K562 (cell line): ENCODE data around the gene PRC1. TPM values are rescaled to one million over a fixed set of nuclear protein-coding genes. Genes with fewer than 3 reads are reported as not detected.

Source experiments
- ARNT ChIP-seq, 2 experiments: fragments of 450-650 bp; IDR thresholded peaks; 2 replicates each; pipeline ENCODE4 v1.6.1; 2016; ENCODE audit warnings: mild to moderate bottlenecking in 1 of 2
- ATF7 ChIP-seq: fragments of 450-650 bp; IDR thresholded peaks from 2 replicates; pipeline ENCODE4 v1.7.1; 2014; ENCODE audit warnings: mild to moderate bottlenecking, moderate library complexity
- CREB1 ChIP-seq, 2 experiments: sonication (generic) in 1 of 2; formaldehyde crosslinking in 1 of 2; IDR thresholded peaks; 2 replicates each; pipeline versions ENCODE4 v1.6.1 to v1.8.0; 2012 to 2022; ENCODE audit warnings: inconsistent platforms in 1 of 2, mild to moderate bottlenecking in 1 of 2, missing genetic modification reagents in 1 of 2, moderate library complexity in 1 of 2
- EGR1 ChIP-seq: fragments of 450-650 bp; conservative IDR thresholded peaks from 2 replicates; pipeline ENCODE4 v1.6.1; 2017; ENCODE audit warnings: mild to moderate bottlenecking
- ETV6 ChIP-seq, 3 experiments: fragments of 150-350 bp in 1 of 3; sonication (generic) in 1 of 3; formaldehyde crosslinking in 1 of 3; IDR thresholded peaks; 2 replicates each; pipeline versions ENCODE4 v1.6.1 to v1.8.0; 2014 to 2022; ENCODE audit warnings: borderline replicate concordance in 2 of 3, low read depth in 2 of 3, antibody characterized with exemption in 1 of 3, low read length in 1 of 3, mild to moderate bottlenecking in 1 of 3, missing genetic modification reagents in 1 of 3
- FOXK1 ChIP-seq: sonication (generic); formaldehyde crosslinking; IDR thresholded peaks from 2 replicates; pipeline ENCODE4 v1.8.0; 2022; ENCODE audit warnings: missing genetic modification reagents, mild to moderate bottlenecking, borderline replicate concordance
- GABPB2 ChIP-seq: fragments of 250-450 bp; sonication (Bioruptor Pico); conservative IDR thresholded peaks from 2 replicates; pipeline ENCODE4 v1.5.1; 2021; ENCODE audit warnings: mild to moderate bottlenecking
- HCFC1 ChIP-seq: IDR thresholded peaks from 2 replicates; pipeline ENCODE4 v1.6.1; 2012; ENCODE audit warnings: low read depth, low read length, improper control_type of control experiment
- NFRKB ChIP-seq: fragments of 450-650 bp; IDR thresholded peaks from 2 replicates; pipeline ENCODE4 v1.6.1; 2016; ENCODE audit warnings: low read depth
- NRF1 ChIP-seq, 2 experiments: fragments of 450-650 bp; IDR thresholded peaks in 1 of 2; conservative IDR thresholded peaks in 1 of 2; 2 replicates each; pipeline ENCODE4 v1.6.1; 2014; ENCODE audit warnings: mild to moderate bottlenecking in 2 of 2
- RB1 ChIP-seq: fragments of 450-650 bp; IDR thresholded peaks from 2 replicates; pipeline ENCODE4 v1.6.1; 2017; ENCODE audit warnings: low read depth, mild to moderate bottlenecking
- RREB1 ChIP-seq: fragments of 250-450 bp; sonication (Bioruptor Pico); IDR thresholded peaks from 2 replicates; pipeline ENCODE4 v1.4.0; 2020
- TOE1 ChIP-seq, 2 experiments: fragments of 450-650 bp in 1 of 2; sonication (generic) in 1 of 2; formaldehyde crosslinking in 1 of 2; IDR thresholded peaks; 2 replicates each; pipeline versions ENCODE4 v1.7.1 to v1.8.0; 2016 to 2022; ENCODE audit warnings: borderline replicate concordance in 2 of 2, mild to moderate bottlenecking in 2 of 2, antibody characterized with exemption in 1 of 2, inconsistent platforms in 1 of 2, low read depth in 1 of 2, missing genetic modification reagents in 1 of 2, moderate library complexity in 1 of 2
- UBTF ChIP-seq, 2 experiments: IDR thresholded peaks; 2 replicates each; pipeline ENCODE4 v1.6.1; 2012; ENCODE audit warnings: improper control_type of control experiment in 2 of 2, low read depth in 2 of 2, low read length in 2 of 2, borderline replicate concordance in 1 of 2
- ZNF217 ChIP-seq: sonication (generic); formaldehyde crosslinking; IDR thresholded peaks from 2 replicates; pipeline ENCODE4 v1.8.0; 2022; ENCODE audit warnings: mild to moderate bottlenecking, missing genetic modification reagents
- ZNF57 ChIP-seq: fragments of 450-650 bp; formaldehyde crosslinking; IDR thresholded peaks from 2 replicates; pipeline ENCODE4 v1.4.0; 2020; ENCODE audit warnings: mild to moderate bottlenecking, moderate library complexity
- polyA plus RNA-seq, 8 experiments: library from polyadenylated mRNA; depleted of rRNA in 4 of 8; stranded (reverse) in 5 of 8; unstranded in 3 of 8; fragments of >200 nt; fragmentation: Nextera tagmentation in 2 of 8; fragmentation: Illumina TruSeq in 1 of 8; extraction: Ambion mirVana in 2 of 8; extraction: Trizol in 1 of 8; gene quantifications; 2 replicates each; pipeline versions ENCODE4 v1.2.1 to v1.2.3, GENCODE V29; 2011 to 2014; ENCODE audit warnings: inconsistent platforms in 1 of 8, missing spikeins in 1 of 8
- total RNA-seq, 7 experiments: library from RNA; depleted of rRNA in 6 of 7; stranded (reverse); fragments of >200 nt in 6 of 7; fragmentation: Illumina TruSeq in 2 of 7; extraction: Trizol in 2 of 7; gene quantifications; 2 replicates each; pipeline versions ENCODE4 v1.2.1 to v1.2.3, GENCODE V29; 2011 to 2021; ENCODE audit warnings: low replicate concordance in 1 of 7

Gene PRC1
- total and polyA plus RNA-seq, 9 of the 15 experiments (the other 6 are each of a cell fraction or from before 2014, with no cell fraction given) = 156 to 391 (median 240) TPM

DNA sequence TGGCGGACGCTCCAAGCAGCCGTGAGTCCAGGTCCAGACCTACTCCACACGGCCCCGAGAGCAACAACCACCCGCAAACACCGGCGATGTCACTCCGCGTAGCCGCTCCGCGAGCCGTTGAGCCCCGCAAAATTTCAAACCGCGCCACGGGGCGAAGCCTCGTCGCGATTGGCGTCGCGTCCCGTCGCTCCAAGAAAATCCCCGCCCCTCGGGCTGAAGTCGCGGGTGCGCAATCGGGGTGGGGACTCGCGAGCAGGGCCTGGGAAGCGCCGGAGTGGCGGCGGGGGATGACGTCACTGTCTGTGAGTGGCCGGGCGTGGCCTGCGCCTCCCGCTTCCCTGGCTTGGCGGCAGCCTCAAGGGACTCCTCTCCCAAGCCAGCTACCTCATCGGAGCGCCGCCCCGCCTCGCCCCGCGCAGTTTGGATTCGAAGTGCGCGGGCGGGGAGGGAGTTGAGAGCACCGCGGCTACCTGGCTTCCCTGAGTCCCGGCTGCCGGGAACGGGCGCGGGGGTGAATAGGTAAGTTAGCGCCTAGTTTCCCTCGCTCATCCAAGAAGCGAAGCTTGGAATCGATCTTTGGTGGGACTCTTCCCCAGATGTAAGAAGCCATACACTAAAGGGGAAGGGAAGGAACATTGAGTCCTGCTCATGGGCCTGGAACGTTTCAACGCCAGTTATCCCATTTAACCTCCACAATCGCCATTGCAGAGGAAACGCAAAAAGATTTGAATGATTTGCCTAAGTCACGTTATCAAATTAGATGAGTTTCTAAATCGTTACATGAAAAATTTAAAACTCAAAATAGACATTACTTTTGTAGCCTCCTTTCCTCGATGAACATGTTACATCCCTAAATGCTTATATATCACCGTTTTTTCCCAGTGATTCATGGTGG lies at the start of gene PRC1 (continued):
- TF ChIP-seq RREB1 (CRISPR knock-in tag) (peak; percentile 71; the same call in 1 of the 2 replicates), ATF7 (peak; percentile 100), GABPB2 (CRISPR knock-in tag) (0 out of 2 replicates have a peak, but pooled peaks have one; percentile 7), ZNF57 (CRISPR knock-in tag) (no peak), HCFC1 (peak; percentile 74), EGR1 (peak; percentile 90), RB1 (peak; percentile 82; the same call in 1 of the 2 replicates), NRF1 (conservative IDR thresholded peaks at IDR 0.05 in 1 of 2, IDR thresholded peaks at IDR 0.05 in 1 of 2) (peak; percentile 94 to 95), CREB1 (IDR thresholded peaks at IDR 0.05) (peak; percentile 97), CREB1 (CRISPR knock-in tag; IDR thresholded peaks at IDR 0.05) (peak; percentile 98), ZNF217 (CRISPR knock-in tag) (no peak), FOXK1 (CRISPR knock-in tag) (0 out of 2 replicates have a peak, but pooled peaks have one; percentile 60), UBTF (IDR thresholded peaks at IDR 0.05; ENCODE audit: borderline replicate concordance in 1 of 2, low read depth in 2 of 2, low read length in 2 of 2) (peak in 1 of 2 experiments; percentile 92; a peak in 2 of 4 replicates), NFRKB (peak; percentile 67; the same call in 1 of the 2 replicates), ARNT (IDR thresholded peaks at IDR 0.05) (no peak), TOE1 (IDR thresholded peaks at IDR 0.05; ENCODE audit: borderline replicate concordance) (peak; percentile 78; the same call in 1 of the 2 replicates), TOE1 (CRISPR knock-in tag; IDR thresholded peaks at IDR 0.05; ENCODE audit: borderline replicate concordance, low read depth) (no peak), ETV6 (IDR thresholded peaks at IDR 0.05; ENCODE audit: borderline replicate concordance in 1 of 2, low read depth in 2 of 2, low read length in 1 of 2) (no peak), ETV6 (CRISPR knock-in tag; IDR thresholded peaks at IDR 0.05; ENCODE audit: borderline replicate concordance) (peak; percentile 37; the same call in 1 of the 2 replicates)
